DND-41 (cell line): Measurements from ENCODE around the gene ELOVL6.

ENCODE experiments used
- ATAC-seq: fragments of 200-7000 bp; cut with Tn5 transposase; 3 replicates; pipeline ENCODE4 v1.9.1; 2021; ENCODE audit warnings: low read depth; ENCODE audit not compliant: insufficient read depth
- DNase-seq: peaks from one replicate; pipeline ENCODE4 v3.0.0-alpha.2; 2020
- H2AFZ ChIP-seq: 2 replicates; pipeline ENCODE4 v1.6.0; 2012; ENCODE audit warnings: low read depth, low read length
- H3K27ac ChIP-seq: 2 replicates; pipeline ENCODE4 v1.5.1; 2012; ENCODE audit warnings: low read length, inconsistent platforms
- H3K27me3 ChIP-seq: fragments of 200-600 bp; sonication (generic); 2 replicates; pipeline ENCODE4 v1.6.0; 2012; ENCODE audit warnings: low read length, mild to moderate bottlenecking, inconsistent platforms; ENCODE audit not compliant: insufficient read depth, poor library complexity
- H3K36me3 ChIP-seq: 2 replicates; pipeline ENCODE4 v1.5.1; 2012; ENCODE audit warnings: low read length, inconsistent platforms; ENCODE audit not compliant: insufficient read depth
- H3K4me1 ChIP-seq: 2 replicates; pipeline ENCODE4 v1.5.1; 2012; ENCODE audit warnings: mild to moderate bottlenecking, low read length; ENCODE audit not compliant: insufficient read depth
- H3K4me2 ChIP-seq: 2 replicates; pipeline ENCODE4 v1.6.0; 2012; ENCODE audit warnings: mild to moderate bottlenecking, moderate library complexity, low read length, inconsistent platforms; ENCODE audit not compliant: insufficient read depth
- H3K4me3 ChIP-seq, 2 experiments: fragments of 200-600 bp in 1 of 2; shearing (Covaris generic) in 1 of 2; 2 replicates each; pipeline ENCODE4 v1.5.1; 2012 to 2016; ENCODE audit warnings: inconsistent platforms in 2 of 2, low read length in 2 of 2, mild to moderate bottlenecking in 2 of 2, low read depth in 1 of 2, moderate library complexity in 1 of 2
- H3K79me2 ChIP-seq: 2 replicates; pipeline ENCODE4 v1.6.0; 2012; ENCODE audit warnings: low read length, inconsistent platforms; ENCODE audit not compliant: insufficient read depth
- H3K9ac ChIP-seq: 2 replicates; pipeline ENCODE4 v1.6.0; 2012; ENCODE audit warnings: low read depth, mild to moderate bottlenecking, inconsistent platforms, low read length, moderate library complexity
- H3K9me3 ChIP-seq: 2 replicates; pipeline ENCODE4 v1.5.1; 2012; ENCODE audit warnings: low read length, moderate library complexity, mild to moderate bottlenecking, inconsistent platforms; ENCODE audit not compliant: insufficient read depth, severe bottlenecking
- H4K20me1 ChIP-seq: 2 replicates; pipeline ENCODE4 v1.6.0; 2012; ENCODE audit warnings: low read length; ENCODE audit not compliant: insufficient read depth
- EZH2 ChIP-seq: IDR thresholded peaks from 3 replicates; pipeline ENCODE4 v1.6.1; 2012; ENCODE audit warnings: borderline replicate concordance, low read depth, mild to moderate bottlenecking, moderate library complexity, low read length, inconsistent platforms; ENCODE audit not compliant: severe bottlenecking
- TF ChIP-seq, protein P1 (sequence below): IDR thresholded peaks from 2 replicates; pipeline ENCODE4 v1.5.1; 2012; ENCODE audit warnings: borderline replicate concordance, low read length, moderate library complexity, mild to moderate bottlenecking; ENCODE audit not compliant: poor library complexity, severe bottlenecking; ENCODE audit errors: extremely low read depth

Gene ELOVL6

DNA sequence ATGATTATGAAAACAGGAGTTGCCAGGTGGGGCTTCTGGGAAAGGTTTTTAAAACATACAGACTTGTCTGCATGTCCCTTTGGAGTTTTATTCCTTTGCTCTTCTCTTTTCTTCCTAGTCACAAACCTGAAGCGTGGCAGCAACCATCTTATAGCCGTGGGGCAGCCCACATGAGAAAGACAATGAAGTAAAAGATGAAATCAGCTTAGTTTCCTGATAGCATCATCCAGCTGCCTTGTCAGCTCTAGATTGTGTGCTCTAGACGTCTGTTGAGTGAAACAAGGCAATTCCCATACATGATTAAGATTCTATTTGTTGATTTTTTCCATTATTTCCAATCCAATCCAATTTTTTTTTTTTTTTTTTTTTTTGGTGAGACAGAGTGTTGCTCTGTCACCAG lies 68.9 kb downstream of the ELOVL6 start:
- ATAC-seq: no peak
- Histone ChIP-seq H3K4me2 (no peak overlapping the region), H3K36me3 (peaks cover 5% of the 10 kb centered on the region; the same call in 1 of the 2 replicates), H3K27me3 (no peaks in the 10 kb centered on the region), H4K20me1 (no peaks in the 10 kb centered on the region), H2AFZ (no peak overlapping the region), H3K79me2 (peaks cover 11% of the 10 kb centered on the region; the same call in 1 of the 2 replicates), H3K27ac (no peak overlapping the region), H3K9me3 (no peaks in the 10 kb centered on the region), H3K4me1 (no peaks in the 10 kb centered on the region), H3K4me3 (no peak overlapping the region), H3K9ac (no peak overlapping the region)
- no peak for DNase-seq
- TF ChIP-seq, protein P1, sequence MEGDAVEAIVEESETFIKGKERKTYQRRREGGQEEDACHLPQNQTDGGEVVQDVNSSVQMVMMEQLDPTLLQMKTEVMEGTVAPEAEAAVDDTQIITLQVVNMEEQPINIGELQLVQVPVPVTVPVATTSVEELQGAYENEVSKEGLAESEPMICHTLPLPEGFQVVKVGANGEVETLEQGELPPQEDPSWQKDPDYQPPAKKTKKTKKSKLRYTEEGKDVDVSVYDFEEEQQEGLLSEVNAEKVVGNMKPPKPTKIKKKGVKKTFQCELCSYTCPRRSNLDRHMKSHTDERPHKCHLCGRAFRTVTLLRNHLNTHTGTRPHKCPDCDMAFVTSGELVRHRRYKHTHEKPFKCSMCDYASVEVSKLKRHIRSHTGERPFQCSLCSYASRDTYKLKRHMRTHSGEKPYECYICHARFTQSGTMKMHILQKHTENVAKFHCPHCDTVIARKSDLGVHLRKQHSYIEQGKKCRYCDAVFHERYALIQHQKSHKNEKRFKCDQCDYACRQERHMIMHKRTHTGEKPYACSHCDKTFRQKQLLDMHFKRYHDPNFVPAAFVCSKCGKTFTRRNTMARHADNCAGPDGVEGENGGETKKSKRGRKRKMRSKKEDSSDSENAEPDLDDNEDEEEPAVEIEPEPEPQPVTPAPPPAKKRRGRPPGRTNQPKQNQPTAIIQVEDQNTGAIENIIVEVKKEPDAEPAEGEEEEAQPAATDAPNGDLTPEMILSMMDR: no peak
- no peak for TF ChIP-seq EZH2

DNA sequence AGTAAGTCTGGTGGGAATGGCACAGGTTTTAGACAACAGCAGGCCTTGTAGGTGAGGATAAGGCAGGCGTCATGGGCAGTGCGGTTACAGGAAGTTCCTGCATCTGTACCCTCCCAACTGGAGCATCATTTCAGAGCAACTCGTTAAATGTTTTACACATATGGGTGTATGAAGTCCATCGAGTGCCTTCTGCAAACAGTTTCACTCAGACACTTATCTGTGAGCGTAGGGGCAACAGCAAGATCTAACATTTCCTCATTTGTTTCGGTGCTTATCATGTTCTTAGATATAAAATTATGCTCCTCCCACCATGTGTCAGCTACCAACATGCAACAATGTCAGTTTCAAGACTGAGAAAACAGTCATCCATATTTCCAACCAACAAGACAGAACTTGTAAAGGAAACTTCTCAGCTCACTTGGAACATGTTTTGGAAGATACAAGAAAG lies 69.9 kb downstream of the ELOVL6 start:
- Histone ChIP-seq H3K79me2 (peaks cover 13% of the 10 kb centered on the region; the same call in 1 of the 2 replicates), H3K9ac (no peak overlapping the region), H3K4me1 (no peaks in the 10 kb centered on the region), H4K20me1 (no peaks in the 10 kb centered on the region), H3K36me3 (0 out of 2 replicates have a peak, but pooled peaks cover 2% of the 10 kb centered on the region), H3K27me3 (no peaks in the 10 kb centered on the region), H2AFZ (no peak overlapping the region), H3K4me3 (no peak overlapping the region), H3K9me3 (no peaks in the 10 kb centered on the region), H3K4me2 (no peak overlapping the region), H3K27ac (no peak overlapping the region)
- DNase-seq (no peak), ATAC-seq (peak; percentile 29; the same call in 1 of the 3 replicates)
- TF ChIP-seq, protein P1: no peak
- no peak for TF ChIP-seq EZH2

DNA sequence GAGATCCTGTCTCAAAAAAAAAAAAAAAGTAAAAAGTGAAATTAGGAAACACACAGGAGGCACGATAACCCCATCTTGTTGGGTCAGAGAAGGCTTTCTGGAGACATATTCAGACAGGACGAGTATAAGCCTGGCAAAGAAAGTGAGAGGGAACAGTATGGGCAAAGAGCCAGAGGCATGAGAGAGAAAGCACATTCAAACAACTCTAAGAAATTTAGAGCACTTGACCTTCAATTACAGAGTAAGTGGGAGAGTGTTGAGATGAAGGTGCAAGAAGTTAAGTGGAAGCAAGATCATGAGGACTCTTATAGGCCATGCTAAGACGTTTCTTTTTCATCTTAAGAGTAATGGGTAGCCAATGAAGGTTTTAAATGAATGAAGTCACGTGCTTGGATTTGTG lies 70.4 kb downstream of the ELOVL6 start:
- no peak overlapping the region for H3K4me3 ChIP-seq
- no peak for DNase-seq
- H3K9ac ChIP-seq: no peak overlapping the region
- no peak for ATAC-seq
- H2AFZ ChIP-seq: no peak overlapping the region
- H3K4me1 ChIP-seq: no peaks in the 10 kb centered on the region
- no peaks in the 10 kb centered on the region for H3K9me3 ChIP-seq
- H4K20me1 ChIP-seq: no peaks in the 10 kb centered on the region
- no peaks in the 10 kb centered on the region for H3K27me3 ChIP-seq
- H3K79me2 ChIP-seq: peaks cover 13% of the 10 kb centered on the region; the same call in 1 of the 2 replicates
- H3K4me2 ChIP-seq: no peak overlapping the region
- no peaks in the 10 kb centered on the region for H3K36me3 ChIP-seq
- no peak overlapping the region for H3K27ac ChIP-seq
- TF ChIP-seq EZH2: no peak
- TF ChIP-seq, protein P1: no peak

DNA sequence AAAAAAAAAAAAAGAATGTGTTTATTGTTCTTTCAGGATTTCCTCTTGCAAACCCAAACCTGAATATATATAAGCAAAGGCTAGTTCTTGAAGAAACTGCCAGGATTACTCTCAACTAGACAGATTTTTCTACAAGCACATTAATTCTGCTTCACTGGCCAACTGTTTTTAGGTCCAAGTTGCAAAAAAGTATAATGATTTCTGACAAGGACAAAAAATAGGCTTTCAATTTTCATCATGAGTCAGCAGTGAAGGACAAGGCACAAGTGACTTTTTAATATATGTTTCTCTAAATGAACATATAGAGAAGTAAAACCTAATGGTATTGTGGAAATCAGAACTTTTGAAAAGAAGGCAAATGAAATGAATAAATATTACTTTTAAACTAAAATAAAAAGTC lies 73.7 kb downstream of the ELOVL6 start:
- Histone ChIP-seq H3K9me3 (no peaks in the 10 kb centered on the region), H3K27ac (no peak overlapping the region), H3K9ac (no peak overlapping the region), H2AFZ (no peak overlapping the region), H3K79me2 (peaks cover 16% of the 10 kb centered on the region; the same call in 1 of the 2 replicates), H3K27me3 (no peaks in the 10 kb centered on the region), H4K20me1 (no peaks in the 10 kb centered on the region; the same call in 1 of the 2 replicates), H3K4me2 (no peak overlapping the region), H3K36me3 (peaks cover 7% of the 10 kb centered on the region), H3K4me1 (peaks cover 8% of the 10 kb centered on the region), H3K4me3 (no peak overlapping the region)
- no peak for DNase-seq
- TF ChIP-seq EZH2: no peak
- TF ChIP-seq, protein P1: no peak
- ATAC-seq: no peak
